B cell (primary cell): ENCODE measurements around the gene POLR1C. TPM values are rescaled to one million over a fixed set of nuclear protein-coding genes. Genes with fewer than 3 reads are reported as not detected.

Source experiments
- ATAC-seq: fragments of 200-7000 bp; cut with Tn5 transposase; one replicate; pipeline ENCODE4 v1.10.0; 2021; ENCODE audit warnings: low read depth, mild to moderate bottlenecking, moderate number of reproducible peaks, moderate library complexity
- CTCF ChIA-PET: fragments of 350-600 bp; sonication (Branson Sonifier 250); formaldehyde crosslinking; loops from one replicate; lab custom pipeline; 2021; ENCODE audit warnings: antibody characterized with exemption, inconsistent platforms; lab: Charles Lee
- POLR2A ChIA-PET: fragments of 350-600 bp; sonication (Branson Sonifier 250); formaldehyde crosslinking; loops from one replicate; lab custom pipeline; 2021; ENCODE audit warnings: antibody characterized with exemption; lab: Charles Lee
- DNase-seq: peaks from one replicate; pipeline ENCODE4 v3.0.0; 2013
- H2AFZ ChIP-seq: 2 replicates; pipeline ENCODE4 v1.6.1; 2012; ENCODE audit warnings: mild to moderate bottlenecking, low read depth, low read length; ENCODE audit not compliant: insufficient read depth, poor library complexity, severe bottlenecking
- H3K27ac ChIP-seq, 2 donors: 1 replicate in 1 of 2; 2 replicates in 1 of 2; pipeline ENCODE4 v1.5.1; 2012 to 2013; ENCODE audit warnings: low read length in 2 of 2, mild to moderate bottlenecking in 2 of 2, moderate library complexity in 1 of 2
- H3K27me3 ChIP-seq, 4 experiments: fragments of 200-600 bp in 1 of 4; sonication (generic) in 1 of 4; replicated peaks in 1 of 4; 1 replicate in 2 of 4; 2 replicates in 2 of 4; pipeline versions ENCODE4 v1.6.1 to v1.7.0; 2013 to 2016; ENCODE audit warnings: low read length in 3 of 4, mild to moderate bottlenecking in 2 of 4, mixed read lengths in 1 of 4, moderate library complexity in 1 of 4; ENCODE audit not compliant: insufficient read depth in 4 of 4, control insufficient read depth in 3 of 4; ENCODE audit errors: control extremely low read depth in 1 of 4
- H3K36me3 ChIP-seq, 2 experiments: replicated peaks in 1 of 2; 1 replicate in 1 of 2; 2 replicates in 1 of 2; pipeline versions ENCODE4 v1.6.1 to v1.7.1; 2013; ENCODE audit warnings: low read length in 1 of 2; ENCODE audit not compliant: insufficient read depth in 2 of 2, control insufficient read depth in 1 of 2; ENCODE audit errors: control extremely low read depth in 1 of 2, extremely low read depth in 1 of 2
- H3K4me1 ChIP-seq, 2 donors: fragments of 200-600 bp in 1 of 2; sonication (generic) in 1 of 2; 1 replicate in 1 of 2; 2 replicates in 1 of 2; pipeline versions ENCODE4 v1.5.1 to v1.6.1; 2013 to 2017; ENCODE audit warnings: low read length in 2 of 2; ENCODE audit not compliant: control insufficient read depth in 2 of 2, insufficient read depth in 2 of 2
- H3K4me2 ChIP-seq: replicated peaks from 2 replicates; pipeline ENCODE3; 2012; ENCODE audit warnings: mild to moderate bottlenecking, low read depth, low read length; ENCODE audit not compliant: poor library complexity, severe bottlenecking
- H3K4me3 ChIP-seq, 5 experiments: fragments of 200-600 bp in 1 of 5; sonication (generic) in 1 of 5; 1 replicate in 3 of 5; 2 replicates in 2 of 5; pipeline versions ENCODE4 v1.5.1 to v1.7.0; 2011 to 2016; ENCODE audit warnings: low read length in 4 of 5, mild to moderate bottlenecking in 4 of 5, low read depth in 2 of 5, control low read depth in 1 of 5, moderate library complexity in 1 of 5; ENCODE audit not compliant: insufficient read depth in 1 of 5; ENCODE audit errors: control extremely low read depth in 1 of 5, extremely low read depth in 1 of 5
- H3K79me2 ChIP-seq: fragments of 200-600 bp; sonication (generic); one replicate; pipeline ENCODE4 v1.6.0; 2016; ENCODE audit warnings: low read length; ENCODE audit not compliant: control insufficient read depth, insufficient read depth
- H3K9ac ChIP-seq: fragments of 200-600 bp; sonication (generic); 2 replicates; pipeline ENCODE4 v1.6.1; 2017; ENCODE audit warnings: mild to moderate bottlenecking, low read length, moderate library complexity
- H3K9me3 ChIP-seq, 3 donors: one replicate each; pipeline versions ENCODE4 v1.6.1 to v1.7.1; 2013; ENCODE audit warnings: low read length in 2 of 3; ENCODE audit not compliant: control insufficient read depth in 2 of 3, insufficient read depth in 1 of 3; ENCODE audit errors: control extremely low read depth in 1 of 3
- H4K20me1 ChIP-seq: 2 replicates; pipeline ENCODE4 v1.6.0; 2012; ENCODE audit warnings: mild to moderate bottlenecking, low read length; ENCODE audit not compliant: insufficient read depth, control insufficient read depth, poor library complexity, severe bottlenecking
- H3K27ac Mint-ChIP-seq: one replicate; pipeline ENCODE4 v1.8.0; 2021; ENCODE audit warnings: mixed read lengths
- H3K27me3 Mint-ChIP-seq: one replicate; pipeline ENCODE4 v1.8.0; 2021; ENCODE audit warnings: mixed read lengths
- H3K4me1 Mint-ChIP-seq: one replicate; pipeline ENCODE4 v1.8.0; 2021; ENCODE audit warnings: mixed read lengths
- H3K4me3 Mint-ChIP-seq: one replicate; pipeline ENCODE4 v1.8.0; 2021; ENCODE audit warnings: mixed read lengths
- H3K9me3 Mint-ChIP-seq: one replicate; pipeline ENCODE4 v1.8.0; 2022; ENCODE audit warnings: mixed read lengths; ENCODE audit not compliant: insufficient read depth
- EZH2 ChIP-seq: IDR thresholded peaks from 2 replicates; pipeline ENCODE4 v1.6.1; 2012; ENCODE audit warnings: borderline replicate concordance, low read depth, mild to moderate bottlenecking, moderate library complexity, low read length; ENCODE audit not compliant: insufficient read depth, poor library complexity, severe bottlenecking
- WGBS: methylation state at CpG from one replicate; pipeline ENCODE4 v1.1.5; 2013; ENCODE audit warnings: missing lambda C conversion rate; ENCODE audit not compliant: insufficient coverage; 5-methylcytosine and 5-hydroxymethylcytosine counted together
- intact Hi-C: fragments of 100-400 bp; cut with micrococcal nuclease; formaldehyde crosslinking; loops from one replicate; pipeline ENCODE4 v1.10.0; 2022
- polyA plus RNA-seq: library from polyadenylated mRNA; depleted of rRNA; stranded (reverse); fragments of >200 nt; gene quantifications from 2 replicates; pipeline ENCODE4 v1.2.3, GENCODE V29; 2012
- total RNA-seq, 2 donors: library from RNA; stranded (reverse); fragments of 120-200 nt in 1 of 2; gene quantifications; 1 replicate in 1 of 2; 2 replicates in 1 of 2; pipeline versions ENCODE4 v1.2.3 to v1.2.4, GENCODE V29; 2013 to 2022
- TF ChIP-seq, protein P1 (sequence below): fragments of 200-600 bp; IDR thresholded peaks from one replicate; pipeline ENCODE4 v1.8.0; 2022; ENCODE audit warnings: antibody characterized with exemption, mild to moderate bottlenecking

The POLR1C gene
- total and polyA plus RNA-seq, 2 donors (not counting 1 experiment from before 2014, with no cell fraction given) = 21.4 to 43.3 TPM

DNA sequence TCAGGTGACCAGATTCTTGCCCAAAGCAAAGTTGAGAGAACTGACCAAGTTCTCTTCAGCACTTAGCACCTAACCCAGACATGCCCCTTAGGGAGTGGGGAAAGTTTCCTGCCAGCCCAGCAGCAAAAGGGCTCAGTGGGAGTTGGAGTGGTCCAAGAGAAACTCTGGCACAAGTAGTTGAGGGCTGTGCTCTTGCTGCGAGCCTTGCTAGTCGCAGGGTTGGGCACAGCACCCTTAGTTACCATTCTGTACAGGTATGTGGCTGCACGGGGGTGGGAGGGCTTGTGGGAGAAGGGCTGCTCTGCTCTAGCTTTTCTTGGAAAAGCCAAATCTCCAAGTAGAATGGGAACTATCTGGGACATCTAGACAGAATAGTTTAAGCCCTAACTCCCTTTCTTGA lies 6.4 kb downstream of the POLR1C start:
- H3K4me1 Mint-ChIP-seq = no peaks in the 10 kb centered on the region
- ATAC-seq = no peak
- ChIA-PET POLR2A (no interaction called here), CTCF (interaction anchor here (1.4 kb wide), 1 partner anchor 16 kb away, joined by 5 read pairs; no protein-coding TSS in a partner anchor)
- intact Hi-C loops = no loop called here
- Histone ChIP-seq H3K27ac (no peak overlapping the region), H3K27me3 (no peaks in the 10 kb centered on the region), H3K36me3 (peaks cover 8 to 89% of the 10 kb centered on the region in 2 experiments), H4K20me1 (no peaks in the 10 kb centered on the region), H3K79me2 (peaks cover 16% of the 10 kb centered on the region), H3K4me2 (no peak overlapping the region), H3K9me3 (no peaks in the 10 kb centered on the region), H3K4me3 (no peak overlapping the region), H3K9ac (no peak overlapping the region), H3K4me1 (peaks cover 2 to 4% of the 10 kb centered on the region in 2 donors), H2AFZ (no peak overlapping the region)
- no peak for TF ChIP-seq EZH2
- TF ChIP-seq, protein P1, sequence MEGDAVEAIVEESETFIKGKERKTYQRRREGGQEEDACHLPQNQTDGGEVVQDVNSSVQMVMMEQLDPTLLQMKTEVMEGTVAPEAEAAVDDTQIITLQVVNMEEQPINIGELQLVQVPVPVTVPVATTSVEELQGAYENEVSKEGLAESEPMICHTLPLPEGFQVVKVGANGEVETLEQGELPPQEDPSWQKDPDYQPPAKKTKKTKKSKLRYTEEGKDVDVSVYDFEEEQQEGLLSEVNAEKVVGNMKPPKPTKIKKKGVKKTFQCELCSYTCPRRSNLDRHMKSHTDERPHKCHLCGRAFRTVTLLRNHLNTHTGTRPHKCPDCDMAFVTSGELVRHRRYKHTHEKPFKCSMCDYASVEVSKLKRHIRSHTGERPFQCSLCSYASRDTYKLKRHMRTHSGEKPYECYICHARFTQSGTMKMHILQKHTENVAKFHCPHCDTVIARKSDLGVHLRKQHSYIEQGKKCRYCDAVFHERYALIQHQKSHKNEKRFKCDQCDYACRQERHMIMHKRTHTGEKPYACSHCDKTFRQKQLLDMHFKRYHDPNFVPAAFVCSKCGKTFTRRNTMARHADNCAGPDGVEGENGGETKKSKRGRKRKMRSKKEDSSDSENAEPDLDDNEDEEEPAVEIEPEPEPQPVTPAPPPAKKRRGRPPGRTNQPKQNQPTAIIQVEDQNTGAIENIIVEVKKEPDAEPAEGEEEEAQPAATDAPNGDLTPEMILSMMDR = no peak
- no peak overlapping the region for H3K27ac Mint-ChIP-seq
- H3K4me3 Mint-ChIP-seq = no peak overlapping the region
- 90% methylated on average over 2 of the region's 3 CpGs for WGBS
- H3K9me3 Mint-ChIP-seq = no peaks in the 10 kb centered on the region
- no peak for DNase-seq
- H3K27me3 Mint-ChIP-seq = no peaks in the 10 kb centered on the region

DNA sequence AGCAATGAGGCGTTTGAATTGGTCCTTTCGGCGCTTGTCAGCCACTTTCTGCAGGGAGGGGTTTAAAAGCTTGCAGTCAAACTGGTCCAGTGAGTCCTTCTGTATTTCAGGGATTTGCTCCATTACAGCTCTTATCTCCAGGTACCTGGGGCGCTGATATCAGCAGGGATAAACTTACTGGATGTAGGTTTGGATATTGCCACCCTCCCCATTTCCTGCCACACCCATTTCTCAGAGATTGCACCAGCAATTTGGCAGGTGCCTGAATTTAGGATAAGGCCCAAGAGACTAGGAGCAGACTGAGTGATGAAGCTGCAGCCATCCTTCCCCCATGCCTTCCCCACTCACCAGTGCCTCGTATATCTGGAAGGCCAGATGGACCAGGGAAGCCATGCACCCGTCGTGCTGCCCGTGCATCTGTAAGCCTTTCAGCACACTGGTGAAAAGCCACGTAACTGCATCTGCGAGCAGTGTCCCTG lies 7.6 kb downstream of the POLR1C start:
- ChIA-PET POLR2A (interaction anchor here (0.6 to 0.7 kb wide), 2 partner anchors 14 to 72 kb away, joined by 3 to 5 read pairs; partner anchors contain the start of gene LRRC73), CTCF (no interaction called here)
- no peak for TF ChIP-seq EZH2
- TF ChIP-seq, protein P1 = no peak
- H3K79me2 ChIP-seq = peaks cover 4% of the 10 kb centered on the region
- intact Hi-C loops = no loop called here
- no peaks in the 10 kb centered on the region for H3K27me3 ChIP-seq
- H3K9me3 ChIP-seq = no peaks in the 10 kb centered on the region
- H3K4me1 ChIP-seq = no peaks in the 10 kb centered on the region
- ATAC-seq (no peak), DNase-seq (no peak)
- no peak overlapping the region for H2AFZ ChIP-seq
- H3K4me1 Mint-ChIP-seq = no peaks in the 10 kb centered on the region
- H3K4me3 ChIP-seq = no peak overlapping the region
- no peak overlapping the region for H3K4me3 Mint-ChIP-seq
- no peaks in the 10 kb centered on the region for H3K27me3 Mint-ChIP-seq
- no peaks in the 10 kb centered on the region for H4K20me1 ChIP-seq
- H3K27ac ChIP-seq = no peak overlapping the region
- peaks cover 10 to 94% of the 10 kb centered on the region in 2 experiments for H3K36me3 ChIP-seq
- H3K9ac ChIP-seq = no peak overlapping the region
- WGBS = 91% methylated on average over 9 of the region's 10 CpGs
- H3K4me2 ChIP-seq = no peak overlapping the region
- no peak overlapping the region for H3K27ac Mint-ChIP-seq
- H3K9me3 Mint-ChIP-seq = no peaks in the 10 kb centered on the region
